ENCODE data around the gene PECR. TPM values are rescaled to one million over a fixed set of nuclear protein-coding genes. Genes with fewer than 3 reads are reported as not detected.

Gene PECR
- total RNA-seq, 2 experiments from 2014 or later, result 2.3 to 5.3 TPM

GRCh38 chr2:216116418-216116817, 34.8 kb upstream of the PECR start:
- no peak for TF ChIP-seq CTCF (conservative IDR thresholded peaks at IDR 0.05; ENCODE audit: low read length)
- no peak for TF ChIP-seq EZH2phosphoT487 (IDR thresholded peaks at IDR 0.05; ENCODE audit: borderline replicate concordance, low read depth, low read length)
- H3K27ac ChIP-seq (ENCODE audit: low read depth, low read length, poor library complexity, severe bottlenecking), result no peak overlapping the region
- no peaks in the 10 kb centered on the region for H3K9me3 ChIP-seq (ENCODE audit: low read length)
- DNase-seq (ENCODE audit: low spot score), result no peak
- CTCF ChIA-PET (ENCODE audit: unreplicated experiment), result no interaction called here
- H3K9me2 ChIP-seq (ENCODE audit: insufficient read depth, low read length), result no peaks in the 10 kb centered on the region
- H3K4me2 ChIP-seq (ENCODE audit: low read length), result no peak overlapping the region
- POLR2A ChIA-PET, result no interaction called here
- peaks cover 100% of the 10 kb centered on the region for H3K36me3 ChIP-seq (ENCODE audit: insufficient read depth, low read length)
- intact Hi-C loops (cut with micrococcal nuclease; ENCODE audit: unreplicated experiment), result loop anchor here (5.0 kb wide), 1 partner anchor 41 kb away; no protein-coding TSS in a partner anchor
- peaks cover 85% of the 10 kb centered on the region for H3K79me2 ChIP-seq (ENCODE audit: insufficient read depth, low read depth, low read length)
- H2AFZ ChIP-seq (ENCODE audit: low read length), result no peak overlapping the region
- H3K4me3 ChIP-seq (ENCODE audit: low read depth, low read length, poor library complexity, severe bottlenecking), result no peak overlapping the region
- H4K20me1 ChIP-seq (ENCODE audit: insufficient read depth, low read length), result peaks cover 40% of the 10 kb centered on the region
- BruUV-seq (replicated peaks), result no TSS peak
- peaks cover 45% of the 10 kb centered on the region for H3K4me1 ChIP-seq (ENCODE audit: insufficient read depth, low read length, poor library complexity, severe bottlenecking)

- CTCF ChIA-PET (ENCODE audit: unreplicated experiment), result interaction anchor here (0.6 to 1.0 kb wide), 3 partner anchors 33 to 57 kb away, joined by 3 to 4 read pairs (median 3); partner anchors contain the start of genes PECR and TMEM169
- peak overlapping the region; percentile 58 for H3K4me3 ChIP-seq (ENCODE audit: low read depth, low read length, poor library complexity, severe bottlenecking)
- H3K9me3 ChIP-seq (ENCODE audit: low read length), result no peaks in the 10 kb centered on the region
- DNase-seq (ENCODE audit: low spot score), result peak; percentile 98
- intact Hi-C loops (cut with micrococcal nuclease; ENCODE audit: unreplicated experiment), result loop anchor here (5.0 kb wide), 1 partner anchor 42 kb away; no protein-coding TSS in a partner anchor
- H3K9me2 ChIP-seq (ENCODE audit: insufficient read depth, low read length), result no peaks in the 10 kb centered on the region
- BruUV-seq (replicated peaks), result no TSS peak
- H2AFZ ChIP-seq (ENCODE audit: low read length), result peak overlapping the region; percentile 39; the same call in 1 of the 2 replicates
- peaks cover 57% of the 10 kb centered on the region for H3K4me1 ChIP-seq (ENCODE audit: insufficient read depth, low read length, poor library complexity, severe bottlenecking)
- H3K36me3 ChIP-seq (ENCODE audit: insufficient read depth, low read length), result peaks cover 98% of the 10 kb centered on the region
- peak overlapping the region; percentile 39 for H3K27ac ChIP-seq (ENCODE audit: low read depth, low read length, poor library complexity, severe bottlenecking)
- POLR2A ChIA-PET, result interaction anchor here (0.5 to 1.2 kb wide), 4 partner anchors 8 to 18 kb away, joined by 3 to 5 read pairs (median 4); no protein-coding TSS in a partner anchor
- peaks cover 89% of the 10 kb centered on the region for H3K79me2 ChIP-seq (ENCODE audit: insufficient read depth, low read depth, low read length)
- peak overlapping the region; percentile 75 for H3K4me2 ChIP-seq (ENCODE audit: low read length)
- H4K20me1 ChIP-seq (ENCODE audit: insufficient read depth, low read length), result peaks cover 53% of the 10 kb centered on the region
- TF ChIP-seq CTCF (conservative IDR thresholded peaks at IDR 0.05; ENCODE audit: low read length) (peak; percentile 91), EZH2phosphoT487 (IDR thresholded peaks at IDR 0.05; ENCODE audit: borderline replicate concordance, low read depth, low read length) (no peak)
Observed at GRCh38 chr2:216114714-216115531, 33.3 kb upstream of the PECR start.

- peaks cover 57% of the 10 kb centered on the region for H3K4me1 ChIP-seq (ENCODE audit: insufficient read depth, low read length, poor library complexity, severe bottlenecking)
- peaks cover 89% of the 10 kb centered on the region for H3K79me2 ChIP-seq (ENCODE audit: insufficient read depth, low read depth, low read length)
- no TSS peak for BruUV-seq (replicated peaks)
- no peak overlapping the region for H3K4me3 ChIP-seq (ENCODE audit: low read depth, low read length, poor library complexity, severe bottlenecking)
- no peak for DNase-seq (ENCODE audit: low spot score)
- H2AFZ ChIP-seq (ENCODE audit: low read length), result no peak overlapping the region
- CTCF ChIA-PET (ENCODE audit: unreplicated experiment), result interaction anchor here (0.6 to 1.0 kb wide), 3 partner anchors 33 to 56 kb away, joined by 3 to 4 read pairs (median 3); partner anchors contain the start of genes PECR and TMEM169
- H4K20me1 ChIP-seq (ENCODE audit: insufficient read depth, low read length), result peaks cover 53% of the 10 kb centered on the region
- H3K9me2 ChIP-seq (ENCODE audit: insufficient read depth, low read length), result no peaks in the 10 kb centered on the region
- TF ChIP-seq EZH2phosphoT487 (IDR thresholded peaks at IDR 0.05; ENCODE audit: borderline replicate concordance, low read depth, low read length) (no peak), CTCF (conservative IDR thresholded peaks at IDR 0.05; ENCODE audit: low read length) (no peak)
- peak overlapping the region; percentile 71 for H3K4me2 ChIP-seq (ENCODE audit: low read length)
- intact Hi-C loops (cut with micrococcal nuclease; ENCODE audit: unreplicated experiment), result no loop called here
- H3K9me3 ChIP-seq (ENCODE audit: low read length), result no peaks in the 10 kb centered on the region
- POLR2A ChIA-PET, result interaction anchor here (0.5 to 1.2 kb wide), 4 partner anchors 9 to 19 kb away, joined by 3 to 5 read pairs (median 4); no protein-coding TSS in a partner anchor
- peak overlapping the region; percentile 45 for H3K27ac ChIP-seq (ENCODE audit: low read depth, low read length, poor library complexity, severe bottlenecking)
- peaks cover 93% of the 10 kb centered on the region for H3K36me3 ChIP-seq (ENCODE audit: insufficient read depth, low read length)
Observed at GRCh38 chr2:216114382-216114713, 32.7 kb upstream of the PECR start.
